Daoy (cell line): ENCODE results near the gene PI16. TPM values are rescaled to one million over a fixed set of nuclear protein-coding genes. Genes with fewer than 3 reads are reported as not detected.

Experiments used
- DNase-seq: peaks from one replicate; pipeline ENCODE4 v3.0.0-alpha.2; 2015; ENCODE audit warnings: low read depth
- total RNA-seq: library from RNA; depleted of rRNA; stranded (reverse); fragments of >200 nt; shearing (Covaris generic); gene quantifications from 2 replicates; pipeline ENCODE4 v1.2.3, GENCODE V29; 2014; rRNA removed

PI16 gene
- 0.06 TPM in 1 of 2 replicates, not detected in the other for total RNA-seq

GRCh38 chr6:36954262-36954931 is at the start of gene PI16:
TSS of gene PI16 (plus strand) at chr6:36954738. CDS start at chr6:36954761, 23 bp downstream.
- DNase-seq: no peak

GRCh38 chr6:36904851-36905393 is 49.6 kb upstream of the PI16 start:
- DNase-seq: no peak

GRCh38 chr6:36906539-36907325 is 47.8 kb upstream of the PI16 start:
- no peak for DNase-seq

- peak; percentile 11 for DNase-seq
Observed at GRCh38 chr6:36907781-36908180, 46.8 kb upstream of the PI16 start.

GRCh38 chr6:36908747-36909146 is 45.8 kb upstream of the PI16 start:
- no peak for DNase-seq

- no peak for DNase-seq
Observed at GRCh38 chr6:36912030-36912454, 42.5 kb upstream of the PI16 start.

- DNase-seq: peak; percentile 84
Observed at GRCh38 chr6:36912586-36912985, 42.0 kb upstream of the PI16 start.

- no peak for DNase-seq
Observed at GRCh38 chr6:36913082-36913481, 41.5 kb upstream of the PI16 start.

GRCh38 chr6:36914227-36914794 is 40.2 kb upstream of the PI16 start:
- peak; percentile 49 for DNase-seq

GRCh38 chr6:36915599-36915998 is 38.9 kb upstream of the PI16 start:
- DNase-seq: no peak

GRCh38 chr6:36916126-36916525 is 38.4 kb upstream of the PI16 start:
- DNase-seq: no peak

- DNase-seq: no peak
Observed at GRCh38 chr6:36917541-36918193, 36.9 kb upstream of the PI16 start.

GRCh38 chr6:36920049-36920448 is 34.5 kb upstream of the PI16 start:
- DNase-seq: no peak

- no peak for DNase-seq
Observed at GRCh38 chr6:36920546-36920945, 34.0 kb upstream of the PI16 start.

GRCh38 chr6:36924131-36924530 is 30.4 kb upstream of the PI16 start:
- DNase-seq: no peak

- DNase-seq: no peak
Observed at GRCh38 chr6:36924778-36925374, 29.7 kb upstream of the PI16 start.

GRCh38 chr6:36925809-36926208 is 28.7 kb upstream of the PI16 start:
- no peak for DNase-seq

GRCh38 chr6:36926708-36927513 is 27.6 kb upstream of the PI16 start:
- DNase-seq: no peak

GRCh38 chr6:36927691-36928546 is 26.6 kb upstream of the PI16 start:
- no peak for DNase-seq

GRCh38 chr6:36928547-36928918 is 26.0 kb upstream of the PI16 start:
- no peak for DNase-seq
